Panc1 (cell line): ENCODE results near the gene KRT82. TPM values are rescaled to one million over a fixed set of nuclear protein-coding genes. Genes with fewer than 3 reads are reported as not detected.
A peak's percentile ranks its signal among the peaks of the same experiment; 100 is the strongest.

ENCODE experiments used
- ATAC-seq: fragments of 200-7000 bp; cut with Tn5 transposase; 2 replicates; pipeline ENCODE4 v1.9.1; 2020; ENCODE audit warnings: mild to moderate bottlenecking, moderate library complexity
- BruUV-seq: library from RNA; stranded (reverse); fragments of 400-500 nt; replicated peaks from 2 replicates; lab custom pipeline; 2021; lab: Mats Ljungman, UMichigan
- CTCF ChIA-PET: fragments of 300-600 bp; sonication (Branson Sonifier 250); formaldehyde crosslinking; loops from one replicate; lab custom pipeline; 2022; ENCODE audit warnings: antibody characterized with exemption; lab: Charles Lee
- POLR2A ChIA-PET: fragments of 300-600 bp; sonication (Branson Sonifier 250); formaldehyde crosslinking; loops from one replicate; lab custom pipeline; 2022; ENCODE audit warnings: antibody characterized with exemption; lab: Charles Lee
- DNase-seq: peaks from one replicate; pipeline ENCODE4 v3.0.0-alpha.2; 2010; ENCODE audit warnings: low read depth, low spot score
- H3K27ac ChIP-seq: 2 replicates; pipeline ENCODE4 v1.5.1; 2011; ENCODE audit warnings: mild to moderate bottlenecking, low read length, inconsistent platforms
- H3K27me3 ChIP-seq: fragments of 200-500 bp; sonication (Bioruptor generic); 2 replicates; pipeline ENCODE4 v1.6.0; 2014; ENCODE audit warnings: low read length, inconsistent platforms; ENCODE audit not compliant: control insufficient read depth, insufficient read depth
- H3K36me3 ChIP-seq: fragments of 200-500 bp; sonication (Bioruptor generic); 2 replicates; pipeline ENCODE4 v1.5.1; 2014; ENCODE audit warnings: inconsistent platforms, mild to moderate bottlenecking, low read length, moderate library complexity; ENCODE audit not compliant: control insufficient read depth, insufficient read depth
- H3K4me1 ChIP-seq: 2 replicates; pipeline ENCODE4 v1.5.1; 2011; ENCODE audit warnings: inconsistent platforms, mild to moderate bottlenecking, low read length, moderate library complexity; ENCODE audit not compliant: control insufficient read depth, insufficient read depth
- H3K4me3 ChIP-seq, 2 experiments: 2 replicates each; pipeline ENCODE4 v1.5.1; 2011 to 2012; ENCODE audit warnings: low read depth in 2 of 2, low read length in 2 of 2, mild to moderate bottlenecking in 2 of 2, inconsistent platforms in 1 of 2, moderate library complexity in 1 of 2
- H3K9me3 ChIP-seq: fragments of 200-500 bp; sonication (Bioruptor generic); 2 replicates; pipeline ENCODE4 v1.5.1; 2014; ENCODE audit warnings: low read depth, mild to moderate bottlenecking, inconsistent platforms, low read length, moderate library complexity; ENCODE audit not compliant: control insufficient read depth, insufficient read depth
- CTCF ChIP-seq: fragments of 450-650 bp; IDR thresholded peaks from 2 replicates; pipeline ENCODE4 v1.5.1; 2017; ENCODE audit warnings: mild to moderate bottlenecking
- POLR2AphosphoS5 ChIP-seq: IDR thresholded peaks from 2 replicates; pipeline ENCODE4 v1.6.1; 2012; ENCODE audit warnings: mild to moderate bottlenecking, low read depth, low read length, moderate library complexity
- SIN3A ChIP-seq: IDR thresholded peaks from 2 replicates; pipeline ENCODE4 v1.6.1; 2012; ENCODE audit warnings: low read depth, mild to moderate bottlenecking, low read length, moderate library complexity, borderline replicate concordance; ENCODE audit not compliant: insufficient read depth
- TCF7L2 ChIP-seq: IDR thresholded peaks from 2 replicates; pipeline ENCODE4 v1.6.1; 2011; ENCODE audit warnings: mild to moderate bottlenecking, low read depth, low read length, inconsistent platforms
- in situ Hi-C: cut with HindIII; loops from 2 replicates; pipeline ENCODE4 v1.10.0; 2016; ENCODE audit warnings: low sequenced_read_pairs, low pct_unique_long_range_greater_than_20kb
- intact Hi-C: fragments of 100-400 bp; cut with micrococcal nuclease; formaldehyde crosslinking; loops from one replicate; pipeline ENCODE4 v1.10.0; 2022; ENCODE audit not compliant: unreplicated experiment
- total RNA-seq: library from RNA; stranded (reverse); gene quantifications from one replicate; pipeline ENCODE4 v1.2.1, GENCODE V29; 2021; ENCODE audit not compliant: unreplicated experiment
- TF ChIP-seq, protein P1 (sequence below), 2 experiments: IDR thresholded peaks; 2 replicates each; pipeline ENCODE4 v1.6.1; 2011 to 2012; ENCODE audit warnings: low read depth in 2 of 2, control low read depth in 1 of 2, low read length in 1 of 2, mild to moderate bottlenecking in 1 of 2, moderate library complexity in 1 of 2; ENCODE audit not compliant: insufficient read depth in 1 of 2

Gene KRT82
- total RNA-seq, 1 experiment from 2014 or later, result not detected

- in situ Hi-C loops (no loop called here), intact Hi-C loops (no loop called here)
- ATAC-seq (no peak), DNase-seq (no peak)
- Histone ChIP-seq H3K9me3 (no peaks in the 10 kb centered on the region), H3K4me3 (no peak overlapping the region), H3K27me3 (no peaks in the 10 kb centered on the region), H3K36me3 (no peaks in the 10 kb centered on the region), H3K4me1 (no peaks in the 10 kb centered on the region), H3K27ac (no peak overlapping the region)
- no peak for TF ChIP-seq SIN3A
- CTCF ChIA-PET, result no interaction called here
- BruUV-seq, result no TSS peak
- POLR2A ChIA-PET, result no interaction called here
Observed at GRCh38 chr12:52443966-52444365, 37.8 kb upstream of the KRT82 start.

DNA sequence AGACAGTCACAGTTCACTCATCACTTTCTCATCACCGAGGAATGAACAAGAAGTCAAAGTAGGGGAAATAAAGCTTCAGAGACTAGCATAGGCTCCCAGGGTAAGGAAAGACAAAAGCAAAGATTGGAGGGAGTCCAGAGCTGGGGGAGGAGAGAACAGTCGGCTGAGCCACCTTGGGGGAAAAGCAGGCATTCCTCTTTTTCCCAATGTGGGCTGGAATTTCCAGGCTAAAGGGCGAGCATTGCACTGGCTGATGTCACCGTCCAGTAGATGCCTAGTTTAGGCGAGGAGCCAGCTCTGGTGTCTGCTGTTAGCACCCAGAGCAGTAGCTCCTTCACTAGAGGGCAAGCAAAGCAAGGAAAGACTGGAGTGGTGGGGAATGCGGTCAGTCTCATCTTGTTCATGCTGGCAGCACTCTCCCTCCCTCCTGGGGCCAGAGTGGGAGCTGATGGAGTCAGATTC is 36.5 kb upstream of the KRT82 start:
- ATAC-seq, result peak; percentile 59
- H3K27ac ChIP-seq, result no peak overlapping the region

DNA sequence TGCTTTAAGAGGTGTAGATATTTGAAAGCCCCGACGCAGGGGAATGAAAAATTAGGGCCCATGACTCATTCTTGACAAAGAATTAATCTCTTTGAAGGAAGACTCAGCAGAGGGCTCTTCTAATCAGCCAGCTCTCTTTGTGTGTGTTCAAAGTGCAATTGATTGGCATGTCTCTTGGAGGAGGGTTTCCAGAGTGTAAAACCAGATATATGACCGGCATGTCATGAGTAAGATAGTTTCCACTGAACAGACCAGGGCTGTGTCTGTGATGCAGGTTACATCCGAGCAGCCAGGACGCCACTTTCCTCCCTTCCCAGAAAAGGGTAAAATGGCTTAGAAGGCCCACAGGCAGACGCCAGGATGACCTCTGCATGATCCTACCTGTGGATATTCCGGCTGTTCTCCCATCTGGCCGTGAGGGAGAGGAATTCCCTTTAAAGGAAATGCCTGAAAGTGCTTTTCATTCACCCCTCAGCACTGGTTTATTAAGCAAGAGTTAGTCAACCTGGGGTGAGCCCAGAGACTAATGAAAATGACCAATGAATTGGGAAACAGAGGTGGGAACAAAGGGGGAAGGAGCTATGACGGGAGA is 35.3 kb upstream of the KRT82 start:
- Histone ChIP-seq H3K4me3 (no peak overlapping the region), H3K36me3 (no peaks in the 10 kb centered on the region), H3K27ac (no peak overlapping the region), H3K4me1 (no peaks in the 10 kb centered on the region), H3K27me3 (no peaks in the 10 kb centered on the region), H3K9me3 (no peaks in the 10 kb centered on the region)
- in situ Hi-C loops (no loop called here), intact Hi-C loops (no loop called here)
- ChIA-PET CTCF (no interaction called here), POLR2A (no interaction called here)
- no peak for ATAC-seq
- no TSS peak for BruUV-seq
- TF ChIP-seq TCF7L2, result no peak
- TF ChIP-seq CTCF, result no peak
- DNase-seq, result no peak

More for the DNA sequence above, 36.5 kb upstream of the KRT82 start:
- DNase-seq, result peak; percentile 82
- no peaks in the 10 kb centered on the region for H3K27me3 ChIP-seq
- intact Hi-C loops (no loop called here), in situ Hi-C loops (no loop called here)
- ChIA-PET POLR2A (no interaction called here), CTCF (no interaction called here)
- no TSS peak for BruUV-seq
- no peaks in the 10 kb centered on the region for H3K9me3 ChIP-seq
- H3K4me3 ChIP-seq, result no peak overlapping the region
- no peaks in the 10 kb centered on the region for H3K4me1 ChIP-seq
- H3K36me3 ChIP-seq, result no peaks in the 10 kb centered on the region
- TF ChIP-seq POLR2AphosphoS5, result no peak

DNA sequence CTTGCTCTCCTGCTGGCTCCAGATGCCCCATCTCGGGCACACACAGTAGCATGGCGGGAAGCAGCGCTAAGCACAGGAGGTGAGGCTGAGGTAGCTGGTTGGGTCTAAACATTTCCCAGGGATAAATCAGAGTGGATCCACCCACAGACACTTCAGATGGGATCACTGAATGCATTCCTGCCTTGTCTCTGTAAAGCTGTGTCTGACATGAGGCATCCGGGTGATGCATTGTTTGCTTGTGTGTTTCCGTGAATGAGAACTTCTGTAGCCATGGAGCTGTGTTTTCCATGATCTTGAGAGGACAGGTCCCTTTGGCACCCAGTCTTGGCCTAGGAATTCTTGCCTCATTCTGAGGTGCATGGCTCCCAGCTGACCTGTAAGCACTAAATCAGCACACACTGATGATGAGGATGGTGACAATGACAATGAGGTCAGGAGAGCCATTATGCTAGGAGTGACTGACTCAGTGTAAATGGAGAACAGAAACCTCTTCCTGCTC is 34.7 kb upstream of the KRT82 start:
- H3K36me3 ChIP-seq, result no peaks in the 10 kb centered on the region
- BruUV-seq, result no TSS peak
- in situ Hi-C loops, result no loop called here
- no peak for TF ChIP-seq TCF7L2
- TF ChIP-seq POLR2AphosphoS5, result no peak
- TF ChIP-seq, protein P1, sequence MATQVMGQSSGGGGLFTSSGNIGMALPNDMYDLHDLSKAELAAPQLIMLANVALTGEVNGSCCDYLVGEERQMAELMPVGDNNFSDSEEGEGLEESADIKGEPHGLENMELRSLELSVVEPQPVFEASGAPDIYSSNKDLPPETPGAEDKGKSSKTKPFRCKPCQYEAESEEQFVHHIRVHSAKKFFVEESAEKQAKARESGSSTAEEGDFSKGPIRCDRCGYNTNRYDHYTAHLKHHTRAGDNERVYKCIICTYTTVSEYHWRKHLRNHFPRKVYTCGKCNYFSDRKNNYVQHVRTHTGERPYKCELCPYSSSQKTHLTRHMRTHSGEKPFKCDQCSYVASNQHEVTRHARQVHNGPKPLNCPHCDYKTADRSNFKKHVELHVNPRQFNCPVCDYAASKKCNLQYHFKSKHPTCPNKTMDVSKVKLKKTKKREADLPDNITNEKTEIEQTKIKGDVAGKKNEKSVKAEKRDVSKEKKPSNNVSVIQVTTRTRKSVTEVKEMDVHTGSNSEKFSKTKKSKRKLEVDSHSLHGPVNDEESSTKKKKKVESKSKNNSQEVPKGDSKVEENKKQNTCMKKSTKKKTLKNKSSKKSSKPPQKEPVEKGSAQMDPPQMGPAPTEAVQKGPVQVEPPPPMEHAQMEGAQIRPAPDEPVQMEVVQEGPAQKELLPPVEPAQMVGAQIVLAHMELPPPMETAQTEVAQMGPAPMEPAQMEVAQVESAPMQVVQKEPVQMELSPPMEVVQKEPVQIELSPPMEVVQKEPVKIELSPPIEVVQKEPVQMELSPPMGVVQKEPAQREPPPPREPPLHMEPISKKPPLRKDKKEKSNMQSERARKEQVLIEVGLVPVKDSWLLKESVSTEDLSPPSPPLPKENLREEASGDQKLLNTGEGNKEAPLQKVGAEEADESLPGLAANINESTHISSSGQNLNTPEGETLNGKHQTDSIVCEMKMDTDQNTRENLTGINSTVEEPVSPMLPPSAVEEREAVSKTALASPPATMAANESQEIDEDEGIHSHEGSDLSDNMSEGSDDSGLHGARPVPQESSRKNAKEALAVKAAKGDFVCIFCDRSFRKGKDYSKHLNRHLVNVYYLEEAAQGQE (IDR thresholded peaks at IDR 0.05; ENCODE audit: insufficient read depth in 1 of 2, low read depth in 2 of 2, low read length in 1 of 2), result no peak
- TF ChIP-seq CTCF, result no peak
- H3K4me1 ChIP-seq, result no peaks in the 10 kb centered on the region
- H3K4me3 ChIP-seq, result no peak overlapping the region
- intact Hi-C loops, result no loop called here
- no peak for ATAC-seq
- DNase-seq, result no peak
- POLR2A ChIA-PET, result no interaction called here
- no peak overlapping the region for H3K27ac ChIP-seq
- H3K27me3 ChIP-seq, result no peaks in the 10 kb centered on the region
- H3K9me3 ChIP-seq, result no peaks in the 10 kb centered on the region
- CTCF ChIA-PET, result no interaction called here
